GM18520 (cell line): Measurements from ENCODE around the gene TXNDC16.
"Not testable (repeated sequence)": the region's sequence is repeated elsewhere in the genome, so short reads cannot be mapped to it uniquely, and the experiment has no call there.

Experiments
- ATAC-seq: cut with Tn5 transposase; IDR thresholded peaks from one replicate; pipeline ENCODE4 v1.9.1; 2021; ENCODE audit not compliant: unreplicated experiment

TXNDC16 gene, protein sequence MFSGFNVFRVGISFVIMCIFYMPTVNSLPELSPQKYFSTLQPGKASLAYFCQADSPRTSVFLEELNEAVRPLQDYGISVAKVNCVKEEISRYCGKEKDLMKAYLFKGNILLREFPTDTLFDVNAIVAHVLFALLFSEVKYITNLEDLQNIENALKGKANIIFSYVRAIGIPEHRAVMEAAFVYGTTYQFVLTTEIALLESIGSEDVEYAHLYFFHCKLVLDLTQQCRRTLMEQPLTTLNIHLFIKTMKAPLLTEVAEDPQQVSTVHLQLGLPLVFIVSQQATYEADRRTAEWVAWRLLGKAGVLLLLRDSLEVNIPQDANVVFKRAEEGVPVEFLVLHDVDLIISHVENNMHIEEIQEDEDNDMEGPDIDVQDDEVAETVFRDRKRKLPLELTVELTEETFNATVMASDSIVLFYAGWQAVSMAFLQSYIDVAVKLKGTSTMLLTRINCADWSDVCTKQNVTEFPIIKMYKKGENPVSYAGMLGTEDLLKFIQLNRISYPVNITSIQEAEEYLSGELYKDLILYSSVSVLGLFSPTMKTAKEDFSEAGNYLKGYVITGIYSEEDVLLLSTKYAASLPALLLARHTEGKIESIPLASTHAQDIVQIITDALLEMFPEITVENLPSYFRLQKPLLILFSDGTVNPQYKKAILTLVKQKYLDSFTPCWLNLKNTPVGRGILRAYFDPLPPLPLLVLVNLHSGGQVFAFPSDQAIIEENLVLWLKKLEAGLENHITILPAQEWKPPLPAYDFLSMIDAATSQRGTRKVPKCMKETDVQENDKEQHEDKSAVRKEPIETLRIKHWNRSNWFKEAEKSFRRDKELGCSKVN

DNA sequence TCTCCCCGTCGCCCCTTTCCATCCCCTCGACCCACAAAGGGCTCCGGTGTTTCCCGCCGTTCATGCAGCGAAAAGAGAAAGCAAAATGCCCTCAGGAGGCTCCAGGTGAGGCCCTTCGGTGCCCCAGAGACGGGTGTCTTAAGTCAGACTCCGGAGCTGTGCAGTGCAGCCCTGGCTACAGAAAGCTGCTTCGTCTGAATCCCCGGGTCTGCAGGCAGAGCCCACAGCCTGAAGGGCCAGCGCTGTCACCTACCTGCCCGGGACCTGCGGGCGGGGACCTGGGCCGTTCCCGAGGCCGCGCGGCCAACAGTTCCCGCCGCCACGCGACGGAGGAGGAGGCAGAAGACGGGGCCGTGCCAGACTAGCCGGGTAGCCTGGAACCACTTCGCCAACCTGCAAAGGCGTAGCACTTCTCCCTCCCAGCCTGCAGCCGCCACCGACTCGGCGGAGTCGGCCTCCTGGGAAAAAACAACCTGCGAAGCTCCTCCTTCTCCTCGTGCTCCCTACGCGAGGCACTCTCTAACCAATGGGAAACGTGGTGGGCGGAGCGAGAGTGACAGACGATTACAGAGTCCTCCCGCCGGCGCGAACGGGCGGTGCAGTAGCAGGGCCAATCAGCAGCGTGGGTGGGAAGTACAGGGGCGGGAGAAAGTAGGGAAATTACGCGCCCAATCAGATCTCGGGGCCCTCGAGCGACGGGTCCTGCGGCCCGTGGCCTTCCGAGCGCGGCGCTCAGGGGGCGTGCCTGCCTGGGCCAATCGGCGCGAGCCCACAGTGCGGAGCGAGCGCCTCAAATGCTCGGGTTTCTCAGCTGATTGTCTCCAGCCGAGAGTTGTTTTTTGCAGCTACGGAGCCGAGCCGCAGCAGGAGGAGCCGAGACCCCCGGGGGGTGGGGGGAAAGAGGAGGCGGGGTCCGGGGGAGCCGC, at the start of gene TXNDC16, which contains the start of gene GPR137C:
Gene TXNDC16, minus strand, starts transcription at position 443 of the 926 bp plus-strand sequence. CDS start 8,948 bp downstream, outside the sequence.
Gene GPR137C, plus strand, starts transcription at position 774 of the 926 bp plus-strand sequence. CDS start 312 bp downstream, outside the sequence.
- ATAC-seq = peak; percentile 97

DNA sequence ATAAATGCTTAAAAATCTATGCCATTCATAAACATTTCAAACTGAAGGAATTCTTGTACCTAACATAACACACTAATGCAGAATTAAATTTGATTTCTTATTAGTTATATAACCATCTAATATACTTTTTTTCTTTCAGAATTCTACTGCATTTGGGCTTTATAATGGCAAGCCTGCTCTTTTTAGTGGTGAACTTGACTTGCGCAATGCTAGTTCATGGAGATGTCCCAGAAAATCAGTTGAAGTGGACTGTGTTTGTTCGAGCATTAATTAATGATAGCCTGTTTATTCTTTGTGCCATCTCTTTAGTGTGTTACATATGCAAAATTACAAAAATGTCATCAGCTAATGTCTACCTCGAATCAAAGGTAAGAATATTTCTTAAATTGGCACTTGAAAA, 47.7 kb upstream of the TXNDC16 start:
- no peak for ATAC-seq

- ATAC-seq = no peak
Observed at GRCh38 chr14:52598568-52598967, 46.3 kb upstream of the TXNDC16 start.

GRCh38 chr14:52596861-52597260, 44.6 kb upstream of the TXNDC16 start:
- ATAC-seq = no peak

GRCh38 chr14:52596320-52596719, 44.0 kb upstream of the TXNDC16 start:
- no peak for ATAC-seq

DNA sequence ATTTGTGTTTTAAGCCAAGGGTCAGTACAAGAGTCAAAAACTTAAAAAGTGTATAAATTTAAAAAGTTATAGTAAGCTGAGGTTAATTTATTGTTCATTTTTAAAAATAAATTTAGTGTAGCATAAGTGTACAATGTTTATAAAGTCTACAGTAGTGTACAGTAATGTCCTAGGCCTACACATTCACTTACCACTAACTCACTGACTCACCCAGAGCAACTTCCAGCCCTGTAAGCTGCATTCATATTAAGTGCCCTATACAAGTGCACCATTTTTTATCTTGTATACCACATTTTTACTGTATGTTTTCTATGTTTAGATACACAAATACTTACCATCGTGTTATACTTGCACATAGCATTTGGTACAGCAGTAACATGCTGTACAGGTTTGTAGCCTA, 38.0 kb upstream of the TXNDC16 start:
- ATAC-seq = no peak

- no peak for ATAC-seq
Observed at GRCh38 chr14:52589646-52590045, 37.3 kb upstream of the TXNDC16 start.

GRCh38 chr14:52583544-52583943, 31.2 kb upstream of the TXNDC16 start:
- no peak for ATAC-seq

- no peak for ATAC-seq
Observed at GRCh38 chr14:52575858-52576257, 23.6 kb upstream of the TXNDC16 start.

DNA sequence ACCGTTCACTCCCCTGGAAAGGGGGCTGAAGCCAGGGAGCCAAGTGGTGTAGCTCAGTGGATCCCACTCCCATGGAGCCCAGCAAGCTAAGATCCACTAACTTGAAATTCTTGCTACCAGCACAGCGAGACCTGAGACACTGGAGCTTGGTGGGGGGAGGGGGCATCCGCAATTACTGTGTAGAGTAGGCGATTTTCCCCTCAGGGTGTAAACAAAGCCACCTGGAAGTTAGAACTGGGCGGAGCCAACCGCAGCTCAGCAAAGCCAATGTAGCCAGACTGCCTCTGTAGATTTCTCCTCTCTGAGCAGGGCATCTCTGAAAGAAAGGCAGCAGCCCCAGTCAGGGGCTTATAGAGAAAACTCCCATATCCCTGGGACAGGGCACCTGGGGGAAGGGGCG, 16.1 kb upstream of the TXNDC16 start:
- not testable (repeated sequence) for ATAC-seq

- no peak for ATAC-seq
Observed at GRCh38 chr14:52563120-52563519, 10.8 kb upstream of the TXNDC16 start.

GRCh38 chr14:52558688-52559087, 6.4 kb upstream of the TXNDC16 start:
- ATAC-seq = no peak

GRCh38 chr14:52553671-52554575, 1.6 kb upstream of the TXNDC16 start:
- no peak for ATAC-seq

GRCh38 chr14:52553002-52553670, 831 bp upstream of the TXNDC16 start:
- no peak for ATAC-seq

GRCh38 chr14:52551696-52552062, 626 bp downstream of the TXNDC16 start:
- ATAC-seq = no peak

- ATAC-seq = no peak
Observed at GRCh38 chr14:52551205-52551604, 1.1 kb downstream of the TXNDC16 start.

- ATAC-seq = no peak
Observed at GRCh38 chr14:52550661-52551060, 1.6 kb downstream of the TXNDC16 start.

DNA sequence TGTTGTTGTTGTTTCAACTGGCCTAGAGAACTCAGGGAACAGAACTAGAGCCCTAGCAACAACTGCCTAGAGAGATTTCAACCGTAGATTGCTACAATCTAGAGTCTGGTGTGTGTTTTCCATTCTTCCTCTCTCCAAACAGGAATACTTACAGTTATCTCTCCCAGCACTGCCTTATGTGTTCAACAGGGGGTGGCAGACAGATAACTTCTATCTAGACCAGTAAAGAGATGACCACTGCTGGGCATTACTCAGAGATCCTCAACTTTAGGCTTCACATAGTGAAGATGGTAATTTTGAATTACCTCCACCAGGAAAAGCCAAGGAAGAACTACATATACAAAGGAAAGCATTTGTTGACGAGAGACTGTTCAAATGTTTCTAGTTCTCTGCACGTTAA, 4.8 kb downstream of the TXNDC16 start:
- no peak for ATAC-seq

DNA sequence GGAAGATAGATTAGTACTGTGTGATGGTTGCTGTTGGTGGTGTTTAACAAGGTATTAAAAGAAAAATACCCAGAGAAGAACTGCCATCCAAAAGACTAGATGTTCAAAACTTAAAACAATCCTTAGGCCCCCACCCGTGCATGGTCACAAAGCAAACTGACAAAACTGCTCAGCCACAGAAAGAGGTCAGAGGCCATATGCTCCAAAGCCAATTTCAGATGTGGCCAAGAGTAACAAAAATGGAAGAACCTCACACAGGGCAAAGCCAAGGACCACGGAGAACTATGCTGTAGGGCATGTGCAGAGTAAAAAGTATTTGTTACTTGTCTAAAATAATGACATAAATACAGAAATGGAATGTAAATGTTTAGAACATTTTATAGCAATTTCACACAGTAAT, 5.3 kb downstream of the TXNDC16 start:
- ATAC-seq = no peak
